ENCODE measurements around the gene DDX43.
A peak's percentile ranks its signal among the peaks of the same experiment; 100 is the strongest.
"Not testable (repeated sequence)": the region's sequence is repeated elsewhere in the genome, so short reads cannot be mapped to it uniquely, and the experiment has no call there.

The DDX43 gene

DNA sequence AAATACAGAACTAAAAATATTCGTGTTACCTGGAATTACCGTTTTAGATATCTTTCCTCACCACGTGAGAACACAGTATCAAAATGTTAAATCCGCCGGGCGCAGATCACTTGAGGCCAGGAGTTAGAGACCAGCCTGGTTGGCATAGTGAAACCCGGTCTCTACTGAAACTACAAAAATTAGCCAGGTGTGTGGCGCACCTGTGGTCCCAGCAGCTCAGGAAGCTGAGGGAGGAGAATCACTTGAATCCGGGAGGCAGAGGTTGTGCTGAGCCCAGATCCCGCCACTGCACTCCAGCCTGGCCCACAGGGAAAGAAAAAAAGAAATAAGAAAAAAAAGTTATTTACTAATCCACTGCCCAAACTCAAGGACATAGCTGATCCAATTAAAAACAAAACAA lies 4.8 kb upstream of the DDX43 start:
- DNase-seq, result no peak

DNA sequence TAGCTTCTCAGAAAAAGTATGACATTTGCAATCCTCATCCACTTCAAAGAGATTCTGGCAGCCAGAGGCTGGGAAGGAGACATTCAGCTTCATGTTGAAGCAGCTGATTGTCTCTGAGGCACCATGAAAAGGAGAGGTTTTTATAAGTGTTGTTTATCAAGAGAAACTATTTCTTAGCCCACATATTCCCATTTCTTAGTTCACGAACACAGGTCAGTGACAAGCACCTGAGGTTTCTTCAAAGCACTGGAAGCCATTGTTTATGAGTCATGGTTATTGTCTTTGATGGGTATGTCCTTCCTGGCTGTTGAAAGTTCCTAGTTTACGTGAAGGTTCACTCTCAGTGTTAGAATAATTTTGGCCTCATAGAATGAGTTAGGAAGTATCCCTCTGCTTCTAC lies 3.0 kb upstream of the DDX43 start:
- no peak for DNase-seq

DNA sequence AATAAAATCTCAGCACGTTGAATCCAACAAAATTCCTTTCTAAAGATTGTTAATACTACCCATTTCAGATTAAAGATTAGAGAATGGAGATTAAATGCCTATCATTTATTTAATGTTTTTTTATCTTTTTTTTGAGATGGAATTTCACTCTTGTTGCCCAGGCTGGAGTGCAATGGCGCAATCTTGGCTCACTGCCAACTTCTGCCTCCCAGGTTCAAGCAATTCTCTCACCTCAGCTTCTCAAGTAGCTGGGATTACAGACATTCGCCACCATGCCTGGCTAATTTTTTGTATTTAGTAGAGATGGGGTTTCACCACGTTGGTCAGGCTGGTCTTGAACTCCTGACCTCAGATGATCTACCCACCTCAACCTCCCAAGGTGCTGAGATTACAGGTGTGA lies 2.4 kb upstream of the DDX43 start:
- not testable (repeated sequence) for DNase-seq

DNA sequence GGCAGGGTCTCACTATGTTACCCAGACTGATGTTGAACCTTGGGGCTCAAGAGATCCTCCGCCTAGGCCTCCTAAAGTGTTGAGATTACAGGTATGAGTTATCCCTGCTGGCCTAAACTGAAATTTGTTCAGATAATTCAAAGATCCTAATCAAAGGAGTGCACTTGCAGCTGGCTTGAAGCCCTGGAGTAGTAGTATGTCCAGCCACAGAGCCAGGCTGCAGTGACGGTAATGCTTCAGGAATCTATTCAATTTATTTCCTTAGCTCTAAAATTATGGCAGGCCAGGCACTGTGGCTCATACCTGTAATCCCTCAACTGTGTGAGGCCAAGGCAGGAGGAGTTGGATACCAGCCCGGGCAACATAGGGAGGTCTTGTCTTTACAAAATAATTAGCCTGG lies 1.4 kb upstream of the DDX43 start:
- DNase-seq, result no peak

DNA sequence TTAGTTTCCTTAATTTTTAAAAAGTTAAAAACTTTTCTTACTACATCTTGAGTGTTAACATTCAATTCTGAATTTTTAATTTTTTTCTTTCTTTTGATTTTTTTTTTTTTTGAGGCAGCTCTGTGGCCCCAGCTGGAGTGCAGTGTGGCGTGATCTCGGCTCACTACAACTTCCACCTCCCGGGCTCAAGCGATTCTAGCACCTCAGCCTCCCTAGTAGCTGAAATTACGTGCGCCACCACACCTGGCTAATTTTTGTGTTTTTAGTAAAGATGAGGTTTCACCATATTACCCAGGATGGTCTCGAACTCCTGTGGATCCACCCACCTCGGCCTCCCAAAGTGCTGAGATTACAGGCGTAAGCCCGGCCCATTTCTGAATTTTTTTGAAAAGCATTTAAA lies 1.2 kb downstream of the DDX43 start:
- DNase-seq, result no peak

DNA sequence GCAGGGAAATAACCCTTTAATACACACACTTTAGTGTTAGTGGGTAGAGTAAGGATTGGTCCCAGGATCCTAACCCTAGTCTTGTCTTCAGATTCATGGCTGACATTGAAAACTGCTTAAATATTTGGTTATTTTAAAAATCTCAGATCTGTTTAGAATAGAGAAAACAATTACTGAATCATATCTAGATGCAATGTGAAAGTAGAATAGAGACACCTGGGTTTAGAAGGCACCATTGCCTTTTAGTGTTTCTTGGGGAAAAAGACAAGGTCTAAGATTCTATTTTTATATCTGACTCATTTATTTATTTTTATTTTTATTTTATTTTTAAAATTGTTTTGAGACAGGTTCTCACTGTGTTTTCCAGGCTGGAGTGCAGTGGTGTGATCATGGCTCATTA lies 6.0 kb downstream of the DDX43 start:
- DNase-seq, result no peak

DNA sequence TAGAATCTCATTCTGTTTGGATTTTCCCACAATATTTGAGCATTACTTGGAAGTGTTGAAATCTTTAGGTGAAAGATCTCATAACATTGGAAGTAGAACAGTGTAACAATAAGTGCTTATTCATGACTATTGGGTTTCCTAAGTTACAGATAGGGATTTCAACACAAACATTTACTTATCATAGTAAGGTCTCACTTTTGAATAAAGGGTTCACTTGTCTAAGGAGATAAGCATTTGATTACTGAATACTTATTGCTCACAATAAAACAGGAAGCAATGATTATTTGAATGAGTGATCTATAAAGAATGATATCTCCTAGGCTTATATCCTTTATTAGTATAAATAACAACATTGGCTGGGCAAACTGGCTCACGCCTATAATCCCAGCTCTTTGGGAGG lies 14.8 kb downstream of the DDX43 start:
- no peak for DNase-seq

DNA sequence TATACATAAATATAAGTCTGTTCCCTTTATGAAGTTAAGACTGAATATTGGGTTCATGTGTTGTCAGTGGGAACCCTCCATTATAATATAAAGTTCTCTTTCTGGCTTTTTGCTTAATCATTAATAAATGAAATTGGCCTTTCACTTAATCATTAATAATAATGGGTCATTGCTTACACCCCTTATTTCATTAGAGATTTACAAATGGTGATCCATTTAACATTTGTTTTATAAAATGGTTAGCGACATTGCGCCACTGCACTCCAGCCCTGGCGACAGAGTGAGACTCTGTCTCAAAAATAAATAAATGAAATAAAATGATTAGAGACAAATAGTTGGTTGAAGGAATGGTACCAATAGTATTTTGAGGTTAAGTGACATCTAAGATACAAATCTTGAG lies 18.5 kb downstream of the DDX43 start:
- no peak for DNase-seq

DNA sequence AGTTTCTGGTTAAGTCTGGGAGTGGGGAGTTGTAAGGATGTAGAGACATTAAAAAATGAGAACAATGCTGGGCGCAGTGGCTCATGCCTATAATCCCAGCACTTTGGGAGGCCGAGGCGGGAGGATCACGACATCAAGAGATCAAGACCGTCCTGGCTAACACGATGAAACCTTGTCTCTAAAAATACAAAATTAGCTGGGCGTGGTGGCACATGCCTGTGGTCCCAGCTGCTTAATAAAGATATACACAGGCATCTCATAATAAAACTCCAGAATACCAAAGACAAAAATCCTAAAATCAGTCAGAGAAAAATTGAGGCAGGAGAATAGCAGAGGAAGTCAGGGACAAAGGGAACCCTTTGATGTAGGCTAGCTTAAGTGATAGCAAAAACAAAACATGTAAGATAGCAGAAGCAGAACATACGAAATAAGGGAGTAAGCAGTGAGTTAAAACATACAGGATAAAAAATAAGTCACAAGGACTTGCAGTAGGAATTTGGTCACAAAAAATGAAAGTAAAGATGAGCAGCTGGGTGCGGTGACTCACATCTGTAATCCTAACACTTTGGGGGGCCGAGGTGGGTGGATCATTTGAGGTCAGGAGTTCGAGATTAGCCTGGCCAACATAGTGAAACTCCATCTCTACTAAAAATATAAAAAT lies 23.6 kb downstream of the DDX43 start:
- DNase-seq, result no peak

DNA sequence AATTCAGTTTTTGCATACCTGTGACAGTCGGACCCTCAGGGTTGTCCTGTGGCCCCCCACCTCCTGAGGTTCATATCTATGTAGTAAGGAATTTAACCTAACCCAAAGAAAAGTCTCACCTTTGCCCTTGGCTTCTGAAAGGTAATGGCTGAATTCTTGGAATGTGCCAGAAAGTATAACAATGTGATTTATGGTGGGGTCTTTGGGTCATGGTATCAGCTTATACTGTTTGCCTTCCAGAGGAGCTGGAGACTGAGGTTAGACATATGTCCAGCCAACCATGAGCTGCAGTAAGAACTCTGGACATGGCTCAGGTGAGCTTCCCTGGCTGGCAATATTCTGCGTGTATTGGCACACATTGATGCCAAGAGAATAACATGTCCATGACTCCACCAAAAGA lies 26.9 kb downstream of the DDX43 start:
- no peak for DNase-seq

DNA sequence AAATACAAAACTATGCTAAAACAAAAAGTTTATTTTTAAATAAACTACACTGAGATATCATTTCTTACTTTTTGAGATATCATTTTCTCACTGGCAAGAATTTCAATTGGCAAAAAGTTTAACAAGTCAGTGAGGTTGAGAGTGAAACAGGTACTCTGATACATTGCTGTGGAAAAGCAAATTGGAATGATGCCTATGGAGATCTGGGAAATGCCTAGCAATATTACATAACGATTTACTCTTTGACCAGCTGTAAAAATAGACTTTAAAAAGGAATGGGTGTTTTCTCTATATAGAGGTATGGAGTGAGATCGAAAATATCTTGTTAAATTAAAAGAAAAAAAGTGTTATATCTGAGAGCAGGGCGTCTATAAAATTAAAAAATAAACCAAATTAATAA lies 40.6 kb downstream of the DDX43 start:
- DNase-seq, result no peak

DNA sequence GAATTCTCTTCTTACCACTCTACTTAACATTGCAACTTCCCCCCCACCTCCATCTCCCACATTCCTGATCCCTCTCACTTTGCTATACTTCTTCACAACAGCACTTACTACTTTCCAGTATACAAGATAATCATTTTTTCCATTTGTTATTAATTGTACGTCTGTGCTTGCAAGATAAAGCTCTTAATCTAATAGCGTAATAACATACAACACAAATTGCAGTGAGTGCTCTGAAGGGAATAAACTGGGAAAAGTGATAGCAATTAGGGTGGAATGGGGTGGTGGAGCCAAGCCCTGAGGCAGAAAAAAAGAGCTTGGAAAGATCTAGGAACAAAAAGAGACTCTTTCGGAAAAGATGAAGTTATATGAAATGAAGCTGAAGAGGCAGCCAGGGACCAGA lies 48.9 kb downstream of the DDX43 start:
- DNase-seq, result no peak

DNA sequence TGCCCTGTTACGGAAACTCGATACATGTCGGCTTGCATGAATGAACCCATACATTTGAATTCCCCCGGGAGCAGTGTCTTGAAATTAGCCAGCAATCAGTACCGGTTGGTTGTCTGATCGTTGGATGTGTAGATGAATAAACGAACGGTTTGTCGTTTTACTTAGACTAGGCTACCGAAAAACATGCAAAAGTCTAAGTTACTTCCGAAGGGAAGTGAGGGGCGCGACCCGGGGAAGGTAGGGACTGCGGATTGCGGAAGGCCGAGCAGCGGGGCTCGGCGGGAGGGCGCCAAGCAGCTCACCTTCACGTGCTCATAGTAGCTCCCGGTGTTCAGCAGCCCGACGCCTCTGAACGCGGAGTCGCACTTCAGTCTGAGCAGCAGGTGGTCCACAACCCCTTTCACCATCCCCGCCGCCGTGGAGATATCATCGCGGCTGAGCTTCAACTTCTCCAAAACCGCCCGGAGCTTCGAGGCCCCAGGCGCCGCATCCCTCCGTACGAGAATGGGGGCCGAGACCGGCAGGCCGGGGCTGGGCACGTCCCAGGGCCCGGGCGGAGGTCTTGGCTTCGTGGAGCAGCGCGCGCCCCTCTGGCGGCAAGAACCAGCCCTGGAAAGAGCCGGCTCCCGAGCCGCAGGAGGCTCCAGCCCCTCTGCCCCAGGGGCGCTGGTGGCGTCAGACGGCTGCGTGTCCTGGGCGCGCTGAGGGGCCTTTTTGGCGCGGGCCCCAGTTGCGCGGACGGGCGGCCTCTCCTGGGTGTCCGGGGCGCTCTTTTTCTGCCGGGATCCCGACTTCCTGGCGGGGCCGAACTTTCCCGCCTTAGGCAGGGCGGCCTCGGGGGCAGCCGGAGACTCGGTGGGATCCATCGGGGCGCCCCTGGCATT lies 56.8 kb downstream of the DDX43 start:
- peak; percentile 31 to 51 for DNase-seq

DNA sequence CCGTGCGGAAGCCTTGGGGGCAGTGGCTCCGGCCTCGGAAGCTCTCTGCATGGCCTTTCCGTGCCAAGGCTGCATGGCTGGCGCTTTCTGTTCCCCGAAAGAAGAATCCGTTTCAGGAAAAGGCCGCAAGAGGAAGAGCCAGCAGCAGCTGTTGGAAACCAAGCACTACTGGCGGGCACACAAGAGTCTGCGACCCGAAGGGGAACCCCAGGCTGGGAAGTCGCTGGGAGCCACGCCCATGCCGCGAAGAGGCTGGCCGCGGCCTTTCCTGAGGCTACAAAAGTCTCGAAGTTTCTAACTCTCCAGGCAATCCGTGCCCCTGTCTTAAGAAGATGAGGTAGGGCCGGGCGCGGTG lies 57.5 kb downstream of the DDX43 start, which contains the start of gene CGAS:
TSS of gene CGAS (minus strand) at position 191 of the 355 bp plus-strand sequence. CDS start at position 75, 116 bp downstream.
- DNase-seq, result peak; percentile 87 to 91

DNA sequence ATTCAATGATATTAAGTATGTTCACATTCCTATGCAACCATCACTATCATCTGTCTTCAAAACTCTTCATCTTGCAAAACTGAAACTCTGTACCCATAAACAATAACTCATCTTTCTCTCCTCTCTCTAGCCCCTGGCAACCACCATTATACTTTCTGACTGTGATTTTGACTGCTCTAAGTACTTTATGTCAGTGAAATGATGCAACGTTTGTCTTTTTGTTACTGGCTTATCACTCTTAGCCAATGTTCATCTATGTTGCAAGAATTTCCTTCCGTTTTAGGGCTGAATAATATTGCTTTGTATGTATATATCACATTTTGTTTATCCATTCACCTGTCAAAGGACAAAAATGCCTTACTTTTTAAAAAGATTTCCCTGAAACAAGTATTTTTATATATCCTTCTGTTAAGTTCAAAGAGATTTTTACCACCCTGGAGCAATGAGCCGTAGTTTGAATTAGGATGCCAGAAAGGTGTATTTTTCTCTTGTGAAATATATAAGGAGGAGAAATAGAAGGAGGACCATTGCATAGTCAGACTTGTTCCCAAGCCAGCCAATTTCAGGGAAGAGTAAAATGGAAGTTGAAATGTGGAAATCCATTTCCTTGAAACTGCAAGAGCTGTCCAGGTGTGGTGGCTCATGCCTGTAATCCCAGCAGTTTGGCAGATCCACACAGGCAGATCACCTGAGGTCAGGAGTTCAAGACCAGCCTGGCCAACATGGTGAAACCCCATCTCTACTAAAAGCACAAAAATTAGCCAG lies 61.4 kb downstream of the DDX43 start:
- peak; percentile 97 to 98 for DNase-seq

DNA sequence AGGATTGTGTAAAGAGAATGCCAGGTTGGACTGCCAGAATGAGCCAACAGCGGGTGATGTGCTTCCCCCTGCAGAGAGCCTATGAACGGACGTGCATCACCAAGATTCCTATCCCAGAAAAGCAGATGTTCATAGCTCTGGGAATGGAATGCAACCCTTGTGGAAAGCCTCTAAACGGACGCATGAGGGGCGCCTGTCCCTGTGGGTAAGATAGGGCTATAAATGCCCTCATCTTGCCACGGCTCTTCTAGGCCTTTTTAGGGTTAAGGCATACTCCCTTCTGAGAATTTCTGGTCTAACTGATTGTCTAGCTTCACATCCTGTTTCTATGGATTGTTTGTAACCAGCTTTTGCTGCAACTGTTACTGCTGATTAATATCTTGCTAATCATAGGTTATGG lies 64.8 kb downstream of the DDX43 start:
- DNase-seq, result not testable (repeated sequence)

DNA sequence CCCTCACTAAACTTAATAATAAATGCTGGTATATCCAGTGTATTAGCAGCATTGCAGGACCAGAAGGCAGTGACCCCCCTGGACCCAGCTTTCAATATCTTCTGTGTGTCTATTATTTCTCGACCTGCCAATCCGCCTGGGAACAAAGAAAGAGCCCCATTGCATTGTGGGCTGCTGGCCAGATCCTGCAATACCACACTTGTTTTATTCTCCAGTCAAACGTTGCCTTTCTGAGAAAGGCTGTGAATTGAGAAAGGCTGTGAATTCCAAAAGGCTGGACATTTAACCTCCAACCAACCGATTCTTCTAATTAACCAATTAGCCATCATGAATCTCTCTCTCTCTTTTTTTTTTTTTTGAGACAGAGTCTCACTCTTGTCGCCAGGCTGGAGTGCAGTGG lies 65.4 kb downstream of the DDX43 start:
- DNase-seq, result peak; percentile 38 to 51

DNA sequence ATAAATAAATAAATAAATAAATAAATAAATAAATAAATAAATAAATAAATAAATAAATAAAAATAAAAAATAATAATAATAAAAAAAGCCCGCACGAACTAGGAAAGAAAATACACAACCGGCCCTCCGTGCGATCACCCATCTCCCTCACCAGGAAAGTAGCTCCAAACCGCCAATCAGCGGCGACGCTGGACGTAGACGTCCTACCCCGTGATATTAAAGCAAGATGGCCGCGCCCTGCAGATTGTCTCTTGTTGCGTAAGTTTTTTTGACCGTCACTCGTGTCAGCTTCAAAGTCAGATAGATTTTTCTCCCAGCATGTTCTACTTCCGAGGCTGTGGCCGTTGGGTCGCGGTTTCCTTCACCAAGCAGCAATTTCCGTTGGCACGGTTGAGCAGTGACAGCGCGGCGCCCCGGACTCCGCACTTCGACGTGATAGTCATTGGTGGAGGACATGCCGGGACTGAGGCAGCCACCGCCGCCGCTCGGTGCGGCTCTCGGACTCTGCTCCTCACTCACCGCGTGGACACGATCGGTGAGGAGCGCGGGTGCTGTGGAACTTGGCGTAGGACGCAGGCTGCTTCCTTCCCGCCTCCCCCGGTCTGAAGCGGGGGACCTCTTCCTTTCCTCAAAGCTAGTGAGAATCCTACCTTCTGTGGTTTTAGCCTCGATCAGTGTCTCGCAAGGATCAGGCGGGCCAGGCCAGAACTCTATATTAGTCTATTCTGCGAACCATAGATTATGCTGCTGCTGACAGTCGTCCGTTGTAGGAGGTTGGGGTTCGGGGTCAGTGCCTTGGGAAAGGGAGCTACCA lies 67.1 kb downstream of the DDX43 start, which contains the start of gene MTO1:
TSS of gene MTO1 (plus strand) at position 201 of the 814 bp plus-strand sequence. CDS start at position 319, 118 bp downstream.
- peak; percentile 98 to 99 for DNase-seq
